Inferior parietal cortex (tissue), 1 donor: Measurements from ENCODE around the gene SMIM3.
"Not testable (repeated sequence)": the region's sequence is repeated elsewhere in the genome, so short reads cannot be mapped to it uniquely, and the experiment has no call there.

ENCODE experiments used
- DNase-seq: peaks from one replicate; pipeline ENCODE4 v3.0.0-alpha.2; 2016; ENCODE audit errors: extremely low spot score

SMIM3 gene

DNA sequence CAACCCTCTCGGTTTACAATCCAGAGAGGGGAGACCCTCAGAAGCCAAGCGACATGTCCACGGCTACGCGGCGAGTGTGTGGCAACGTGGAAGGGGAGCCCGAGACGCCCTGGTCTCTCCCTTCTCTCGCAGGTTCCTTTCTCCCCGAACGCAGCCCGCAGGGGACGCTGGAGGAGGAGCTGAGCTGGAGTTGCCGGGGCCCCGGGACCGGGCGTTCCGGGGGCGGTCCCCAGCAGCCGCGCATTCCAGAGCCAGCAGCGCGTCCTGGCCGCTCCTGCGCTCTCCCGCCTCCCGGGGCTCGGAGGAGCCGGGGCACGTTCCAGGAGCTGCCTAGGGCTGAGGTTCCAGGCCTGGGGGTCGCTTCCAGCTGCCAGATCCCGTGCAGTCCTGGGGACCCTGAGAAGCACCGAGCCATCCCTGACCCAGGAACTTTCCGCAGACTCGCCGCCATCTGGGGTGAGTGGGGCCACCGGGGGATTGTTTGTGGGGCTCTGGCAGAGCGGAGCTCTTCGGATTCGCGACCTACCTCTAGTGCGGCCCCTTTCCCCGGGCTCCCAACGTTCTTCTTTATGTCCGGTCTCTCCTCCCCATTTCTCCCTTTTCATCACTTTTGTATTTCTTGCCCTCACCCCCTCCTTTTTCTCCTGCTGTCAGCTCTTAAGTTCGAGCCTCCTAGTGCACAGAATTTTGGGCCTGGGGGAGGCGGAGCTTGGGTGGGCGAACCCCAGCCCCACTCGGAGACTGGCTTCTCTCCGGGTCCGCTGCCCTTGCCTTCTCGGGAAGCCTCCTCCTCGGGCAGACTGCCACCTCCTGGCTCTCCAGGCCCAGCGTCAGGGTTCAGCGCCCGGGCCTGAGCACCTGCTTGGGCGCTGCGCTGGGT lies at the start of gene SMIM3:
TSS of gene SMIM3 (plus strand) at position 241 of the 880 bp plus-strand sequence. CDS start 16,684 bp downstream, outside the sequence.
- peak; percentile 30 for DNase-seq

DNA sequence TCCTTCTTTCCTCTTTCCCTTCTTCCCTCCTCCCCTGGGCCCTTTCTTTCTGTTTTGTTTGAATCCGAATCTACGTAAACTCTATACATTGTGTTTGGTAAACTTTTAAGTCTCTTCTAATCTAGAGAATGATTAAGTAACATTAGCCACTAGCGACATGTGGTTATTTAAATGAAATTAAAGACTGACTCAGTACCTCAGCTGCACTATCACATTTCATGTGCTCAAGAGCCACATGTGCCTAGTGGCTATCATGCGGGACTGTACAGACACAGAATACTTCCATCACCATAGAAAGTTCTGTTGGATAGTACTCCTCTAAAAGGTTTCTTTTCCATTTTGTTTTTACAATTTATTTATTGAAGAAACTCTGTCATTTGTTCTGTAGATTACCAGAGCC lies 48.7 kb upstream of the SMIM3 start:
- DNase-seq, result no peak

DNA sequence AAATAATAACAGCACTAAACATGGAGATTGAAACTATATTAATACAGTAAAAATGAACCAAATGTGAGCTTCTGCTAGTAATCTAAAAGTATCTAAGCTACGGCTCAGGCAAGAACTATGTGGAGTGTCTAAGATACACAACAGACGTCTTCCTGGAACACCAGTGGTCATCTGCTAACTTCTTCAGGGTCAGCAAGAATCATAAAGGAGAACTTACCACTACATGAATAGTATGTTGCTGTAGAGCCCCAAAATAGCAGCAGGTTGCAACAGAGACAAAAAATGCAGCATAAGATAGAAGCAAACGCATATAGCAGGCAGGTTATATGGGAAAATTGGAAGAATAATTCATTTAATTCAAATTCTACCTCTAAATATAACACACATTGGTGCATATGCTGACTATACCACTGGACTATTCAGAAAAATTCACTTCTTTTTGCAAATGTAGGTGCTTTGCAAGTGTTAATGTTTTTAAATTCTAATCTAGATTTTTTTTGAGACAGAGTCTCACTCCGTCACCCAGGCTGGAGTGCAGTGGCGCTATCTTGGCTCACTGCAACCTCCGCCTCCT lies 46.8 kb upstream of the SMIM3 start:
- DNase-seq, result no peak

- peak; percentile 18 for DNase-seq
These were observed 43.8 kb upstream of the SMIM3 start for GRCh38 chr5:150734579-150735384.

DNA sequence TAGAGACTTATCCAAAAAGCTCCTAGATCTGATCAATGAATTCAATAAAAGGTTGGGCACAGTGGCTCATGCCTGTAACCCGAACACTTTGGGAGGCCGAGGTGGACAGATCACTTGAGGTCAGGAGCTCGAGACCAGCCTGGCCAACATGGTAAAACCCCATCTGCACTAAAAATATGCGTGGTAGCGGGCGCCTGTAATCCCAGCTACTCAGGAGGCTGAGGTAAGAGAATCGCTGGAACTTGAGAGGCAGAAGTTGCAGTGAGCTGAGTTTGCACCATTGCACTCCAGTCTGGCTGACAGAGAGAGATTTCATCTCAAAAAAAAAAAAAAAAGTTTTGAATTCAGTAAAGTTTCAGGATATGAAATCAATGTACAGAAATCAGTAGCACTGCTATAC lies 39.7 kb upstream of the SMIM3 start:
- no peak for DNase-seq

GRCh38 chr5:150740992-150741391 lies 37.6 kb upstream of the SMIM3 start:
- DNase-seq, result no peak

- not testable (repeated sequence) for DNase-seq
These were observed 36.0 kb upstream of the SMIM3 start for GRCh38 chr5:150742455-150743141.

DNA sequence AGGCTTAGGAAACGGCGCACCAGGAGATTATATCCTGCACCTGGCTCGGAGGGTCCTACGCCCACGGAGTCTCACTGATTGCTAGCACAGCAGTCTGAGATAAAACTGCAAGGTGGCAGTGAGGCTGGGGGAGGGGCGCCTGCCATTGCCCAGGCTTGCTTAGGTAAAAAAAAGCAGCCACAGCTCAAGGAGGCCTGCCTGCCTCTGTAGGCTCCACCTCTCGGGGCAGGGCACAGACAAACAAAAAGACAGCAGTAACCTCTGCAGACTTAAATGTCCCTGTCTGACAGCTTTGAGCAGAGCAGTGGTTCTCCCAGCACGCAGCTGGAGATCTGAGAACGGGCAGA lies 35.4 kb upstream of the SMIM3 start:
- not testable (repeated sequence) for DNase-seq

GRCh38 chr5:150750469-150750868 lies 28.1 kb upstream of the SMIM3 start:
- DNase-seq, result no peak

DNA sequence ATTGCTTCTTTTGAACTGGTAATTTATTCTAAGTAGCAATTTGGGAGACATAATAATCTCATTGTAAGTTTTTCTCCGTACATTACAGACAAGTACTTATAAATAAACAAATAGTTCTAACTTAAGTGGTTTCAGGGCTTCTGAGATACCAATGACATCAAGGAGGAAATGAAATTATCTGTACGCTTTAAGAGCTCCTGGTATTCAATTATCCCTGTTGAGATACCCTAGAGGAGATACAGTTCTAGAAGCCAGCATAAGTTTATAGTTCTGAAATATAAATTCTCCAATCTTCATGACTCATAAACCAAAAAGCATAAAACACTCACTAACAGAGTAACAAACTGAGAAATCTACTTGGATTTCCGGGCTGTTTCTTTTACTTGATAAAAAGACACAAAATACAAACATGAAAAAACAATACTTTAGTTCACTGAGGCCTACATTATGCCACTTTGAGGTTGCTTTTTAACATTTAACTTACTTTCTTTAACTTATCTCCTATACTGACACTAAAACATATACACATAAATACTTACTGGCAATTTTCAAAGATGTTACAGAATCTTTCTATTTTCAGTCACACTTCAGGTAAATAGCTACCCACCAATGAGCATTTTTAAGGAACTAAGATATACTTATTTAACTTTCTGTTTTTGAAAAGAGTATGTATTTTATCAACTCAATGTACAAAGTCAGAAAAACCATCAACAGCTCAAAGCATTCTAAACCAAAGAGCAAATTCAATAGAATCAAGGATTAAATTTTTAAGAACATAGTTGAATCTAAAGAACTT lies 27.3 kb upstream of the SMIM3 start:
- DNase-seq, result no peak

GRCh38 chr5:150753463-150753862 lies 25.1 kb upstream of the SMIM3 start:
- DNase-seq, result no peak

DNA sequence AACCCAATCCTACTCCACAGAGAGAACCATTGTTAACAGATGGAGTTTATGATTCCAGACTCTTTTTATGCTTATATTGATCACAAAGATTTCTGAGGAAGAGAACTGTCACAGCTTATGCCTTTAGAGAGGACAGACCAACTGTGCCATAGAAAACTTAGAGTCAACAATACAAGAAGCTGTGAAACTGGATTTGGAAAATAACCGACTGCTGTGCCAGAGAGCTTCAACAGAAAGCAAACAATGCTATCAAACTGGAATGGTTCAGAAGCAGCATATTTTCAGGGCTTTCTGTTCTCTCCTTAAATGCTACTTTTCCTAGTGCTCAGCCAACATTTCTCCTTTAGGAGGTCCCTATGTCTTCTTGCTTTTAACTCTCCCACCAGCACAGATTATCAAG lies 24.7 kb upstream of the SMIM3 start:
- no peak for DNase-seq

DNA sequence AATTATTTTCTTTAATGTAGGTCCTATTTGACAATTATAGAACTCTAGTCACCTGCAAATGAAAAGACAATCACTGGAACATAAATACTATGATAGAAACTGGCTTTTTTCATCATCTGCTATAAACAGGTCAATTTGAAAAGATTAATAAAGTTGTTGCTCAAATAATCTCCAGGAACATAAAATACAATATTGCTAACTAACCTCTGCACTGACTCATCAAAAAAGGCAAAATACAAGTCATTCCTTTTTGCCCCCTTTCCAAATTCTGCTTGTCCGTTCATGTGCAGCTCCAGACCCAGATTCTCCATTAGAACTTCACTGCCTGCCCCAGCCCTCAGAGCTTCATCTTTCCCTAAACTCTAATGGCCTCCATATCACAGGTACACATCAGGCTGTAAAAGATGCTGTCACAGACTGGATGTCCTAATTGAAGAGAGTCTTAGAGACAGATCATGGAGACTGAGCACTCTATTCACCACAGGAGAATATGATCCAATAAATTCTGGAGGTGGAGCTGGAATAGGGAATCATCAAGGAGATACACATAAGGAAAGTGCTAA lies 21.4 kb upstream of the SMIM3 start:
- DNase-seq, result no peak

DNA sequence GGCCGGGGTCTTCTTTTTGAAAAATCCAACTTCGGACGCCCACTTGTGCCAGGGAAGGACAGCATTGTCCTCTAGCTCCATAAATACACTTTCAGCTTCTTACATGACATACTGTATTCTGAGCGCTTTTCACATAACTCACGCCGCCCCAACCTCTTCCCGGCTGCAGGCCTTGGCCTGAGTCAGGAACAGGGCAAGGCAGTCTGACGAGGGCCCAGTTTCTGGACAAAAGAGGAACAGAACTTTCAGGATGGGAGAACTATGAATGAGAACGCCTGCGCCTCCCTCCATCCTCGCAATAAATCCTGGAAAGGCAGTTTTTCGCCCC lies 20.4 kb upstream of the SMIM3 start:
- DNase-seq, result no peak

DNA sequence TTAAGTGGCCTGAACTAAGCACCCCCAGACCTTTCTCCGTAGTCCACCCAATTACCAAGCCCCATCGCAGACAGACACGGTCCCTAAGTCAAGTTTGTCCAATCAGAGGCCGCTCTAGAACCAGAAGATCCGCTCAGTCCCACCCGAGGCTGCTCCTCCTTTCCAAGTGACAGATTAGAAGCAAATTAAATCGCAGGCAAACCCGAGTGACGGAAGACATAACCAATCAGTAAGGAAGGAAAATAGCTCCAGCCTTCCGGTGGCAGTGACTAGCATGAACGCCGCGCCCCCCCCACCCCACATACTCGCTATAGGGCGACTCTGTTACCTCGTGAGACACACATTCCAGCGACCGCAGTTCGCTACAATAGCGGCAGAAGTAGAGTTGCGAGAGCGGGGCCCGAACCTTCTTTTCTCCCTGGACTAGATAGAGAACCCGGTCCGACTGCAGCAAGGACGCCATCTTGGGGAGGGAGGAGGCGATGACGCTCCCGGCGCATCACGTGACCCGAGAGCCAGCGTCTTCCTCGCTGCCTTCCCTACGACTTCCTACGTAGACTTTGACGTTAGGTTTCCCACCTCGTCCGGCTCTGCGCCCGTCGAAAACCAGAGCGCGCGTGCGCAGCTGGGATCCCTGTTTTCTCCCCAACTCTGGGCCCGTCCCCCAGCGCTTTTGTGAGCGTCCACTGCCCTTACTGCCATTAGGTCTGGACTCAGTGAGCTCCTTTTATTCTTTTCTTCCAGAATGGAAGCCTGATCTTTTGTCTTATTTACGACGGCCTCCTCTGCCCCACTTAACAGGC lies 19.8 kb upstream of the SMIM3 start, which contains the start of gene DCTN4:
TSS of gene DCTN4 (minus strand) at position 487 of the 803 bp plus-strand sequence. CDS start at position 463, 24 bp downstream.
- peak; percentile 99 for DNase-seq

DNA sequence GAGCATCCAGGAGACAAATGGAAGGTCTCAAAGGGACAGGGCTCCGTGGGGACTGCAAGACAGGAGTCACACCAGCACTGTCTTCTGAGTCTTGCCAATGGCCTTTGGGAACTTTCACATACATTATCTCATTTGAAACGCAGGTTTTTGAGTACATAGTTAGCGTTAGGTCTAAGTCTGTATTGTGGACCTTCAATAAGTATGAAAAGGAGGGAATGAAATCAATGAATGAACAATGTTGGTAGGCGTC lies 19.3 kb upstream of the SMIM3 start:
- no peak for DNase-seq

DNA sequence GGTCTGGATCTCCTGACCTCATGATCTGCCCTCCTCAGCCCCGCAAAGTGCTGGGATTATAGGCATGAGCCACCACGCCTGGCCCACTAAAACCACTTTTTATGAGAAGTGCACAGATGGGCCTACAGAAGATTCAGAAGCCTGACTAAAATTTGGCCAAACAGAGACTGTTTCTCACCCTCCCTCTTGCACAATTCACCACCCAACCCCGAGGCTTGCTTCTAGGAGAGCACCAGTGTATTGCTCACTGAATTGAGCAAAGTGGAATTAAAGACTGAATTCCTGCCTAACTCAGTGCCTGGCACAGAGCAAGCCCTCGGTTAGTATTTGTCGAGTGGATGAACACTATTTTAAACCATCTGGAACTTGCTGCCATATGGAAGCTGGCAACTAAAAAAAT lies 16.3 kb upstream of the SMIM3 start:
- no peak for DNase-seq

- DNase-seq, result peak; percentile 20
These were observed 15.4 kb upstream of the SMIM3 start for GRCh38 chr5:150763023-150763769.

GRCh38 chr5:150764530-150764929 lies 14.0 kb upstream of the SMIM3 start:
- DNase-seq, result no peak
